ENCODE data around the gene BCAR1. TPM values are rescaled to one million over a fixed set of nuclear protein-coding genes. Genes with fewer than 3 reads are reported as not detected.

The BCAR1 gene
- total and polyA plus RNA-seq, 2 experiments from 2014 or later, result 37.9 to 140 TPM

GRCh38 chr16:75235721-75236193 is 15.7 kb downstream of the BCAR1 start (continued):
- TF ChIP-seq ZNF462 (CRISPR knock-in tag; IDR thresholded peaks at IDR 0.05) (no peak), STAT1 (IDR thresholded peaks at IDR 0.05; ENCODE audit: unreplicated experiment) (no peak), NANOG (IDR thresholded peaks at IDR 0.05; ENCODE audit: borderline replicate concordance) (no peak), EZH2phosphoT487 (IDR thresholded peaks at IDR 0.05; ENCODE audit: unreplicated experiment) (no peak), EZH2 (IDR thresholded peaks at IDR 0.05; ENCODE audit: low read depth, unreplicated experiment) (no peak), ZNF331 (CRISPR knock-in tag; IDR thresholded peaks at IDR 0.05; ENCODE audit: low read depth) (no peak)

GRCh38 chr16:75234856-75235696 is 16.3 kb downstream of the BCAR1 start:
- H3K27me3 Mint-ChIP-seq (ENCODE audit: insufficient read depth, low read depth, poor library complexity), result peaks cover 27% of the 10 kb centered on the region
- peaks cover 27% of the 10 kb centered on the region; the same call in 1 of the 2 replicates for H3K36me3 ChIP-seq (ENCODE audit: insufficient read depth)
- DNase-seq (ENCODE audit: low spot score) (no peak), ATAC-seq (no peak)
- H3K4me1 Mint-ChIP-seq, result peaks cover 10% of the 10 kb centered on the region
- H3K4me2 ChIP-seq, result no peak overlapping the region
- H3K79me2 ChIP-seq (replicated peaks; ENCODE audit: insufficient read depth), result peaks cover 33% of the 10 kb centered on the region
- H3K27ac ChIP-seq (ENCODE audit: low read depth), result peak overlapping the region; percentile 78; the same call in 1 of the 2 replicates
- H3K9me3 Mint-ChIP-seq, result no peaks in the 10 kb centered on the region
- H3K27me3 ChIP-seq (ENCODE audit: insufficient read depth), result no peaks in the 10 kb centered on the region
- peaks cover 63% of the 10 kb centered on the region for H3K36me3 Mint-ChIP-seq (ENCODE audit: low read depth)
- no peaks in the 10 kb centered on the region for H3K9me2 ChIP-seq (ENCODE audit: insufficient read depth)
- no peak overlapping the region for H3K27ac Mint-ChIP-seq
- peaks cover 10% of the 10 kb centered on the region for H4K20me1 ChIP-seq (replicated peaks; ENCODE audit: insufficient read depth)
- H3K4me3 Mint-ChIP-seq, result no peak overlapping the region
- no peaks in the 10 kb centered on the region; the same call in 1 of the 2 replicates for H3K4me1 ChIP-seq (ENCODE audit: insufficient read depth)
- no peak overlapping the region for H3K4me3 ChIP-seq
- H3F3A ChIP-seq (replicated peaks; ENCODE audit: low read depth), result peaks cover 21% of the 10 kb centered on the region
- H2AFZ ChIP-seq, result no peak overlapping the region
- TF ChIP-seq EZH2phosphoT487 (IDR thresholded peaks at IDR 0.05; ENCODE audit: unreplicated experiment) (no peak), REST (IDR thresholded peaks at IDR 0.05; ENCODE audit: unreplicated experiment) (no peak), ETS1 (IDR thresholded peaks at IDR 0.05) (no peak), STAT1 (IDR thresholded peaks at IDR 0.05; ENCODE audit: unreplicated experiment) (no peak), NANOG (IDR thresholded peaks at IDR 0.05; ENCODE audit: borderline replicate concordance) (no peak), CTCF (conservative IDR thresholded peaks at IDR 0.05; ENCODE audit: low read depth in 2 of 2) (no peak), EZH2 (IDR thresholded peaks at IDR 0.05; ENCODE audit: low read depth, unreplicated experiment) (no peak)
